Effector memory CD4-positive, alpha-beta T cell (primary cell): ENCODE measurements around the gene HYI.
"Not testable (repeated sequence)": the region's sequence is repeated elsewhere in the genome, so short reads cannot be mapped to it uniquely, and the experiment has no call there.

Experiments used
- DNase-seq, 3 donors: peaks; one replicate each; pipeline ENCODE4 v3.0.0-alpha.2; 2020
- H3K27ac ChIP-seq: 2 replicates; pipeline ENCODE4 v1.7.0; 2013; ENCODE audit warnings: mild to moderate bottlenecking, low read length, moderate library complexity; ENCODE audit not compliant: insufficient read depth, poor library complexity, severe bottlenecking
- H3K27me3 ChIP-seq: replicated peaks from 2 replicates; pipeline ENCODE4 v1.7.0; 2013; ENCODE audit warnings: mild to moderate bottlenecking, low read length; ENCODE audit not compliant: insufficient read depth, control insufficient read depth, poor library complexity, severe bottlenecking
- H3K36me3 ChIP-seq: 2 replicates; pipeline ENCODE4 v1.7.0; 2013; ENCODE audit warnings: mild to moderate bottlenecking, low read length, moderate library complexity; ENCODE audit not compliant: control insufficient read depth, insufficient read depth
- H3K4me1 ChIP-seq: 2 replicates; pipeline ENCODE4 v1.7.0; 2013; ENCODE audit warnings: low read length, mild to moderate bottlenecking; ENCODE audit not compliant: control insufficient read depth, insufficient read depth, poor library complexity, severe bottlenecking
- H3K4me3 ChIP-seq: 2 replicates; pipeline ENCODE4 v1.7.0; 2013; ENCODE audit warnings: low read length, low read depth, mild to moderate bottlenecking; ENCODE audit not compliant: insufficient read depth, poor library complexity, severe bottlenecking
- H3K9me3 ChIP-seq: 2 replicates; pipeline ENCODE4 v1.7.0; 2013; ENCODE audit warnings: mild to moderate bottlenecking, low read length, moderate library complexity; ENCODE audit not compliant: control insufficient read depth

HYI gene

DNA sequence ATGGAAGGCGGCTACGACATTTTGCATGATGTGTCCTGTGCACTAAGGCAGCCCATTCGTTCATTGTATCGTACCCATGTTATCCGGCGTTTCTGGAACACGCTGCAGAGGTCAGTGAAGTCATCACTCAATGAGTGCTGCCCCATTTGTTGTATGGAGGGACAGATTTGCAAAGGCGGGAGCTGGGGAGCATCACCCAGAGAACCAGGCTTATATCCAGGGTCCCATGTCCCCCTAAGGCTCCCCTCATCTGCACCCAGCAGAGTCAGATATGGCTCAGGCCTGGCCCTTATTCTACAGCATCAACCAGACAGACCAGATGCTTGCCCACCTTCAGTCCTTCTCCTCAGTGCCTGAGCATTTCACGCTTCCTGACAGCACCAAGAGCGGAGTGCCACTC lies 32.9 kb downstream of the HYI start:
- H3K36me3 ChIP-seq: peaks cover 75% of the 10 kb centered on the region
- H3K9me3 ChIP-seq: no peaks in the 10 kb centered on the region
- no peak for DNase-seq
- H3K27ac ChIP-seq: no peak overlapping the region
- no peaks in the 10 kb centered on the region for H3K4me1 ChIP-seq
- H3K4me3 ChIP-seq: no peak overlapping the region
- H3K27me3 ChIP-seq: no peaks in the 10 kb centered on the region

DNA sequence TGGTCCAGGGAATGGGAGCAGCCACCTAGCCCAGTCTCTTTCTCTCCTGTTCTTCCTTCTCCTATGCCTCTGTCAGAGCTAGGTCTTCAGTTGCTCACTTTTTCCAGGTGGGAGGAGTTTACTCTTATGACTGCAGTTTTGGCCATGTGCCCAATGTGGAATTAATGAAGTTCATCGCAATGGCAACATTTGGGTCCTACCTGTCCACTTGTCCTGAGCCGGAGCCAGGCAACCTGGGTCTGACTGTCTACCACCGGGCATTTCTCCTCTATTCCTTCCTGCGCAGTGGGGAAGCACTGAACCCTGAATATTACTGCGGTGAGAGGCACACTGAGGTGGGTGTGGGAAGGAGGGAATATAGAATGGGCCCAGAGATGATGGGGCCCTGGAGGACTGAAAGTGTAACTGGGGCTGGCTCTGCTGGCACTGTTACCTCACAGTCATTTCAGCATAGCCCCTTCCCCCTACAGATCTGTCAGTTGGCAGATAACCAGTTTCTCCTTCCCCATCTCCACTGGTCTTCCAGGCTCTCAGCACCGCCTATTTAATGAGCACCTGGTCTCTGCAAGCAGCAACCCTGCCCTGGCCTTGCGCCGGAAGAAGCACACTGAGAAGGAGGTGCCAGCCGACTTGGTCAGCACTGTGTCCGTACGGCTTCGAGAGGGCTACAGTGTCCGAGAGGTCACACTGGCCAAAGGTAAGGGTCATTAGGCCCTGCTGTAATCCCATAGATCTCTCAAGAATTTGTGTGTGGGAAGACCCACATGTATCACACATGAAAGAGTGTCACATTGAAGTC lies 33.9 kb downstream of the HYI start:
- Histone ChIP-seq H3K9me3 (no peaks in the 10 kb centered on the region), H3K4me3 (no peak overlapping the region), H3K4me1 (no peaks in the 10 kb centered on the region), H3K36me3 (peaks cover 71% of the 10 kb centered on the region), H3K27ac (no peak overlapping the region), H3K27me3 (no peaks in the 10 kb centered on the region)
- no peak for DNase-seq

GRCh38 chr1:43418858-43419257 lies 34.9 kb downstream of the HYI start:
- H3K36me3 ChIP-seq: peaks cover 61% of the 10 kb centered on the region
- H3K4me1 ChIP-seq: no peaks in the 10 kb centered on the region
- no peaks in the 10 kb centered on the region for H3K9me3 ChIP-seq
- H3K4me3 ChIP-seq: no peak overlapping the region
- H3K27ac ChIP-seq: no peak overlapping the region
- no peak for DNase-seq
- H3K27me3 ChIP-seq: no peaks in the 10 kb centered on the region

DNA sequence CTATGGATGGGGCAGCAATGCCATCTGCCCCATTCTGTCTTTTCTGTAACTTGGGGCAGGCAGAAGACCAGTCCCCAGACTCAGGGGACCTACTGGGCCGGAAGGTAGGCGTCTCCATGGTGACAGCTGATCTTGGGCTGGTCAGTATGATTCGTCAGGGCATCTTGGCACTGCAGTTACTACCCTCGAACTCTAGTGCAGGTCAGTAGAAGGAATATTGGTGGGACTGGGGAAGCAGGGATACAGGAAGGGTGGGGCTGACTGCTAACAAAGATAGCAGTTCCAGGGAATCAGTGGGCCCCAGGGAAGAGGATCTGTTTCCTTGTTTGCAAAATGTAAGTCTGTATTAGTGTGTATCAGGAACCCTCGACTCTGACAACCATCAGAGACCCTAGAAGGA lies 37.8 kb downstream of the HYI start:
- DNase-seq: no peak
- Histone ChIP-seq H3K9me3 (no peaks in the 10 kb centered on the region), H3K4me1 (no peaks in the 10 kb centered on the region), H3K36me3 (peaks cover 46% of the 10 kb centered on the region), H3K4me3 (no peak overlapping the region), H3K27me3 (no peaks in the 10 kb centered on the region), H3K27ac (no peak overlapping the region)

GRCh38 chr1:43414634-43415223 lies 39.0 kb downstream of the HYI start:
- H3K27me3 ChIP-seq: no peaks in the 10 kb centered on the region
- peak; percentile 13 to 43 (median 25) for DNase-seq
- no peak overlapping the region for H3K27ac ChIP-seq
- peaks cover 36% of the 10 kb centered on the region for H3K36me3 ChIP-seq
- H3K4me1 ChIP-seq: no peaks in the 10 kb centered on the region
- H3K9me3 ChIP-seq: no peaks in the 10 kb centered on the region
- no peak overlapping the region for H3K4me3 ChIP-seq

GRCh38 chr1:43413426-43413825 lies 40.3 kb downstream of the HYI start:
- not testable (repeated sequence) for H3K4me3 ChIP-seq, DNase-seq, H3K27me3 ChIP-seq, H3K4me1 ChIP-seq, H3K9me3 ChIP-seq, H3K27ac ChIP-seq
- peaks cover 34% of the 10 kb centered on the region for H3K36me3 ChIP-seq

DNA sequence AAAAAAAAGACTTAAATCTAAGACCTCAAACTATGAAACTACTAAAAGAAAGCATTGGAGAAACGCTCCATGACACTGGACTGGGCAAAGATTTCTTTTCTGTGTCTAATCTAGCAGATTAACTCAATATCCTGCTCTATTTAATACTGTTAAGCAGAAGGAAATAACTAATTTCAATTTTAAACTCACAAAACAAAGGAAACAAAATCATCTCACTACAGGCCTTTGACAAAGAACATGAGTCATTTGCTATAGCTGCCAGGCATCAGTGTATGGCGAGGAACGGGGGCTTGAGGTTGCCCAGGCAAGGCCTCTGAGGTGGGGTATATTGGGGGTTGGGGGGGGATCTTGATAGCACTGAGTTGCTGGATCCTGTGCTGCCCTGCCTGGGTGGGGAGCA lies 43.2 kb downstream of the HYI start:
- no peak overlapping the region for H3K4me3 ChIP-seq
- H3K9me3 ChIP-seq: no peaks in the 10 kb centered on the region
- H3K36me3 ChIP-seq: peaks cover 30% of the 10 kb centered on the region
- H3K4me1 ChIP-seq: no peaks in the 10 kb centered on the region
- DNase-seq: no peak
- H3K27me3 ChIP-seq: no peaks in the 10 kb centered on the region
- H3K27ac ChIP-seq: no peak overlapping the region

DNA sequence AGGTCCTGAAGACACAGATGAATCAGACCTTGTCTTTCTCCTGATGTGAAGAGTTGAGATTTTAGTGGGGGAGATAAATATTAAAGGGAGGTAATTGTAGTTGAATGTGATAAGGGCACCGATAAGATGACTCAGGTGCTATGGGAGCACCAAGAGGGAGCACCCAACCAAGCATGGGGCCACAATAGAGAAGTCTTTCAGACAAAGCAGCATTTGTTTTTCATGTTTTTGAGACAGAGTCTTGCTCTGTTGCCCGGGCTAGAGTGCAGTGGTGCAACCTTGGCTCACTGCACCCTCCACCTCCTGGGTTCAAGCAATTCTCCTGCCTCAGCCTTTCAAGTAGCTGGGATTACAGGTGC lies 47.9 kb downstream of the HYI start:
- no peak overlapping the region for H3K4me3 ChIP-seq
- no peak for DNase-seq
- H3K27me3 ChIP-seq: no peaks in the 10 kb centered on the region
- H3K27ac ChIP-seq: no peak overlapping the region
- no peaks in the 10 kb centered on the region for H3K9me3 ChIP-seq
- peaks cover 51% of the 10 kb centered on the region for H3K36me3 ChIP-seq
- H3K4me1 ChIP-seq: no peaks in the 10 kb centered on the region

- Histone ChIP-seq H3K9me3 (no peaks in the 10 kb centered on the region), H3K36me3 (peaks cover 51% of the 10 kb centered on the region), H3K27ac (no peak overlapping the region), H3K27me3 (no peaks in the 10 kb centered on the region), H3K4me3 (no peak overlapping the region), H3K4me1 (no peaks in the 10 kb centered on the region)
- DNase-seq: no peak
Measured at GRCh38 chr1:43405219-43405875, 48.4 kb downstream of the HYI start.

DNA sequence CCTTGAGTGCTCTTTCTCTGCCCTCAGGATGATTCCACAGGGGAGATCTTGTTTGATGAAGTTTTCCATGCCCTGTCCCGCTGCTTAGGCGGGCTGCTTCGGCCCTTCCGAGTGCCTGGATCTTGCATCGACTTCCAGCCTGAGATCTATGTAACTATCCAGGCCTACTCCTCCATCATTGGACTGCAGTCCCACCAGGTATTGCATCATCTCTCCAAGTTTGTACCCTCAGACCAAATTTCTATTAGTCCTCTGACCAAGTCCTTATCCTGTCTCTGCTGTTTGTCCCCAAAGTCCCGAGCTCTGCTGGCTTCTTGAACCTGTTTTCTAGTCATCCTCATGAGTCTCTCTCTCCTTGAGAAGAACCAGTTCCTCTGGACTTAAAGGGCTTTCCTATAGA lies 49.4 kb downstream of the HYI start:
- Histone ChIP-seq H3K4me3 (no peak overlapping the region), H3K4me1 (no peaks in the 10 kb centered on the region), H3K27me3 (no peaks in the 10 kb centered on the region), H3K27ac (no peak overlapping the region), H3K9me3 (no peaks in the 10 kb centered on the region), H3K36me3 (peaks cover 46% of the 10 kb centered on the region)
- DNase-seq: no peak
